RWPE2 (cell line): ENCODE results near the gene TPRN.

ENCODE experiments used
- ATAC-seq: fragments of 200-7000 bp; cut with Tn5 transposase; 3 replicates; pipeline ENCODE4 v1.9.1; 2021; ENCODE audit warnings: low read depth
- DNase-seq: peaks from one replicate; pipeline ENCODE4 v3.0.0-alpha.2; 2020; ENCODE audit warnings: low spot score
- H3K27ac ChIP-seq: fragments of 450-650 bp; 2 replicates; pipeline ENCODE4 v1.5.1; 2017; ENCODE audit warnings: mild to moderate bottlenecking; ENCODE audit not compliant: poor library complexity, severe bottlenecking
- H3K27me3 ChIP-seq: fragments of 250-450 bp; sonication (Bioruptor Pico); 2 replicates; pipeline ENCODE4 v1.5.1; 2021; ENCODE audit warnings: mild to moderate bottlenecking, moderate library complexity; ENCODE audit not compliant: insufficient read depth, poor library complexity, severe bottlenecking
- H3K36me3 ChIP-seq: fragments of 250-450 bp; sonication (Bioruptor Pico); 2 replicates; pipeline ENCODE4 v1.5.1; 2020; ENCODE audit warnings: low read depth, mild to moderate bottlenecking, moderate library complexity
- H3K4me1 ChIP-seq: fragments of 250-450 bp; sonication (Bioruptor Pico); 2 replicates; pipeline ENCODE4 v1.5.1; 2021; ENCODE audit warnings: mild to moderate bottlenecking, moderate library complexity; ENCODE audit not compliant: insufficient read depth, poor library complexity, severe bottlenecking
- H3K4me3 ChIP-seq: fragments of 250-450 bp; sonication (Bioruptor Pico); 2 replicates; pipeline ENCODE4 v1.5.1; 2021; ENCODE audit warnings: mild to moderate bottlenecking, moderate library complexity; ENCODE audit not compliant: severe bottlenecking
- H3K9me3 ChIP-seq: fragments of 250-450 bp; sonication (Bioruptor Pico); 2 replicates; pipeline ENCODE4 v1.5.1; 2021; ENCODE audit warnings: mild to moderate bottlenecking, moderate library complexity; ENCODE audit not compliant: severe bottlenecking
- TF ChIP-seq, protein P1 (sequence below): fragments of 450-650 bp; IDR thresholded peaks from one replicate; pipeline ENCODE4 v1.5.1; 2017; ENCODE audit warnings: mild to moderate bottlenecking, moderate library complexity; ENCODE audit not compliant: poor library complexity, severe bottlenecking

The TPRN gene

DNA sequence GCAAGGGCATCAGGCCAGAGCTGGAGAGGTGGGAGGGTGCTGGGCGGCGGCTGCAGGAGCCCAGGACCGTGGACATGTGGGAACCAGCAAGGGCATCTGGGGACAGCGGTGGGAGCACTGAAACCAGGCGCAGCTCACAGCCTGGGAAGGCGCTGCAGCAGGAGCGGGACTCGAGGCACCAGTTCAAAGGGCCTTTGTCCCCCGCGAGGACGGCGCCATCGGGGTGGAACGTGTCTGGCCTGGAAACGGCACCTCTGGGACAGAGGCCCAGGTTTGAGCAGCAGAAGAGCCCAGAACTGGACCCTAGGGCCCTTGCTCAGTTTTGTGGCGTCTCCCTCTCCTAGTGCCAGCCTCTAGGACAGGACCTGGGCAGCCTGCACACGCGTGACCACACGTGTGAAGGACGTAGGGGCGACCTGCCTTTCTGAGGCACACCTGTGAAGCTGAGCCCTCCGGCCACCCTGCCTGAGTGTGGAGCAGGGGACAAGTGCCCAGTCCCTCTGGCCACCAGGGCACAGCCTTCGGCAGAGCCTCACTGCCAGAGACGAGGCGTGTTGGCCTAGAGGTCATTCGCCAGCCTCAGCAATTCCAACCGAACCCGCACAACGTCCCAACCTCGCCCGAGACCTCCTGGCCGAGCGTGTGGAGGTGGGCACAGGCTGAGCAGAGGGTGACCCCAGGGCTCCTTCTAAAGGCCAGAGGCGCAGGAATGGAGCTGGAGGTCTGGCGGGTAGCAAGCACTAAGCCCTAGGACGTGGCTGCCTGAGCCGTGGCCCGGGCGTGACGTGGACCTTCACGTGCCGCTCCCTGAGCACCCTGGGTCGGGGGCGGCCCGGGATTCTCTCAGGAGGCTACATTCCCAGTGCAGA is 26.5 kb downstream of the TPRN start:
- DNase-seq (no peak), ATAC-seq (no peak)
- H3K36me3 ChIP-seq: no peaks in the 10 kb centered on the region
- no peak overlapping the region for H3K27ac ChIP-seq
- H3K4me1 ChIP-seq: no peaks in the 10 kb centered on the region
- no peaks in the 10 kb centered on the region for H3K9me3 ChIP-seq
- TF ChIP-seq, protein P1, sequence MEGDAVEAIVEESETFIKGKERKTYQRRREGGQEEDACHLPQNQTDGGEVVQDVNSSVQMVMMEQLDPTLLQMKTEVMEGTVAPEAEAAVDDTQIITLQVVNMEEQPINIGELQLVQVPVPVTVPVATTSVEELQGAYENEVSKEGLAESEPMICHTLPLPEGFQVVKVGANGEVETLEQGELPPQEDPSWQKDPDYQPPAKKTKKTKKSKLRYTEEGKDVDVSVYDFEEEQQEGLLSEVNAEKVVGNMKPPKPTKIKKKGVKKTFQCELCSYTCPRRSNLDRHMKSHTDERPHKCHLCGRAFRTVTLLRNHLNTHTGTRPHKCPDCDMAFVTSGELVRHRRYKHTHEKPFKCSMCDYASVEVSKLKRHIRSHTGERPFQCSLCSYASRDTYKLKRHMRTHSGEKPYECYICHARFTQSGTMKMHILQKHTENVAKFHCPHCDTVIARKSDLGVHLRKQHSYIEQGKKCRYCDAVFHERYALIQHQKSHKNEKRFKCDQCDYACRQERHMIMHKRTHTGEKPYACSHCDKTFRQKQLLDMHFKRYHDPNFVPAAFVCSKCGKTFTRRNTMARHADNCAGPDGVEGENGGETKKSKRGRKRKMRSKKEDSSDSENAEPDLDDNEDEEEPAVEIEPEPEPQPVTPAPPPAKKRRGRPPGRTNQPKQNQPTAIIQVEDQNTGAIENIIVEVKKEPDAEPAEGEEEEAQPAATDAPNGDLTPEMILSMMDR: no peak
- H3K4me3 ChIP-seq: no peak overlapping the region
- H3K27me3 ChIP-seq: peaks cover 53% of the 10 kb centered on the region

DNA sequence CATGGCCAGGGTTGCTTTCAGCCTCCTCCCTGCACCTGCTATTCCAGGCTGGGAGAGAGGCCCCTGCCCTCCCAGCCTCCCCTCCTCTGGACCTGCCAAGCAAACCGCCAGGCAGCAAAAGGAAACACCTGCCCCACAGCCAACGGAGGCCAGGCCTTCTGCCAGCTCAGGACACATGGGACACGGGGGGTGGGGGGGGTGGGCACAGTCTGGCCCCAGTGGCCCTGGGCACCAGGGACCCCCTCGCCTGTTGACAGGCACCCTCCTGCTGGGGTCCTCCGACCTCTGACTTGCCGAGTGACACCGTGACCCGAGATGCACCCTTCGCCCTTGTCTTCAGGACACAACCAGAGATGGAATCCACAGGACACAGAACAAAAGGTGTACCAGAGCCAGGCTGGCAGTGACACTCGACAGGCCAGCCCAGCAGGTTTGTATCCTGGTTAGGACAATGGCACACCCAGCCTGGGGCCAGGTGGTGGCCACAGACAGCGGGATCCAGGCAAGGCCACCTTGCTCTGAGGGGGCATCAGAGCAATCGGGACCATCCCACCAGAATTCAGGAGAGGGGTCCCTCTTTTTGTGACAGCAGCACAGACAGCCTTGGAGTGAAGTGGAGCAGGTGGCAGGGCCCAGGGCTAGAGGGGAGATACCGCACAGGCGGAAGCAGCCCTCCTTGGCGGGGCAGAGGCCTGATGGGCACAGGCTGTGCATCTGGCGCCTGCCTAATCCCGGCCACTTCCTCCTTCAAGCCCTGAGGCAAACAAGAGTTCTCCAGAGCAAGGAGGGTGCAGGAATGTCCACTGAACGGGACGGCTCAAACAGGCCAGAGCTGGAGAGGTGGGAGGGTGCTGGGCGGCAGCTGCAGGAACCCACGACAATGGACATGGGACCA is 27.4 kb downstream of the TPRN start:
- peaks cover 62% of the 10 kb centered on the region for H3K27me3 ChIP-seq
- TF ChIP-seq, protein P1: no peak

DNA sequence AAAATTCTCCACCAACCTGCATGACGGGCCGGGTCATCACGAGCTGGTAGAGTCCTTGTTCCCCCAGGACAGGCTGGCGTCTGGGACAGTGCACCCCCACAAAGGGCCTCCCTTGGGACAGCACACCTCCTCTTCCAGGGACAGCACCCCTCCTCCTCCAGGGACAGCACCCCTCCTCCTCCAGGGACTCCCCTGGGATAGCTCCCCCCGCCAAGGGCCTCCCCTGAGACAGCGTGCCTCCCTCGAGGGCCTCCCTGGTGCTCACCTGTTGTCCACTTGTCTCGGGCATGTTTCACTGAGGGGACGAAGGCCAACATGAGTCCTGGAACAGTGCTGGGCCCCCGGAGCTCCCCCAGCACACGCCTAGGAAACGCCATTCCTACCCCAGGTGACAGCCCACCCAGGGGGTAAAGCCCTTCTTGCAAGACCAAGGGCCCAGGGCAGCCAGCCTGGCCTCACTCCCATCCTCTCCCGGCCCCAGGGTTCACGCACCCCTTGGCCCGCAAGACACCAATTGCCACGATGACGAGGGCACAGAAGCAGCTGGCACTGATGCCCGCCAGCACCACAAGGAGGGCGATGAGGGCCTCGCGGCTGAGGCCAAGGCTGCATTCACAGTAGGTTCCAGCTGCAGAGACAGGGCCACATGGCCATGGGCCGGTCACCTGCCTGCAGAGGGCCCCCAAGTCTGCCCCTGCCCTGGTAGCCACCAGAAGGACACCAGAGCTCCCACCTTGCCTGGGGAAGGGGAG is 29.2 kb downstream of the TPRN start:
- Histone ChIP-seq H3K27ac (no peak overlapping the region), H3K9me3 (no peaks in the 10 kb centered on the region), H3K4me1 (no peaks in the 10 kb centered on the region), H3K4me3 (no peak overlapping the region), H3K27me3 (peaks cover 80% of the 10 kb centered on the region), H3K36me3 (no peaks in the 10 kb centered on the region)
- DNase-seq (no peak), ATAC-seq (no peak)
- TF ChIP-seq, protein P1: no peak

More for the DNA sequence above, 27.4 kb downstream of the TPRN start:
- Histone ChIP-seq H3K27ac (no peak overlapping the region), H3K4me1 (no peaks in the 10 kb centered on the region), H3K9me3 (no peaks in the 10 kb centered on the region), H3K36me3 (no peaks in the 10 kb centered on the region), H3K4me3 (no peak overlapping the region)
- 0 out of 3 replicates have a peak, but pooled peaks have one; percentile 3 for ATAC-seq
- DNase-seq: no peak

DNA sequence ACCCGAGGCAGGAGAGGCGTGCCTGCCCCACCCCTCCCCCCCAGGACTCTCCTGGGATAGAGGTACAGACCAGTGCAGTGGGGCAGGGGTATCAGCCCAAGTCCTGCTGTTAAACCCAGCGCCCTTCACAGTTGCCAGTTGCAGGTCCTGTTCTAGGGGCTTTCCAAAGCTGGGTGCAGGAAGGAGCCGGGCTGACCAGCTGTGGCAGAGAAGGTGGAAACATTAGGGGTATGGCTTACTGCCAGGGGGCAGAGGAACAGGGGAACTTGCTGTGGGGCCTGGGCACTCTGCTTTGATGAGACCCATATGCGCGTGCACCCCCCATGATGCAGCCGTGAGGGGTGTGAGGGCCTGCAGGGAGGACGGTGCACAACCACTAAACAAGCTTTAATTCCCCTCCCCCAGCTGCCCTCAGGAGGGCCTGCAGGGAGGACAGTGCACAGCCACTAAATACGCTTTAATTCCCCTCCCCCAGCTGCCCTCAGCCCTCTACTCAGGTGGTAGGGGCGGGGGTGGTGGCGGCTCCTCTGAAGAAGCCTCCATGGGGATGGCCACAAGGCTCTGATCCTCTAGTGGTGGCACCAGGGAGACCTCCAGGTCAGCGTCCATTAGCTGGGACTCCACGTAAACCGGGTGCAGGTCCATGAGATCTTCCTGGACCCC is 29.9 kb downstream of the TPRN start:
- TF ChIP-seq, protein P1: no peak
- H3K4me3 ChIP-seq: no peak overlapping the region
- H3K27me3 ChIP-seq: peaks cover 88% of the 10 kb centered on the region
- H3K9me3 ChIP-seq: no peaks in the 10 kb centered on the region
- ATAC-seq (no peak), DNase-seq (no peak)
- H3K27ac ChIP-seq: no peak overlapping the region
- no peaks in the 10 kb centered on the region for H3K4me1 ChIP-seq
- H3K36me3 ChIP-seq: no peaks in the 10 kb centered on the region
